NCI-H82 treated with DMSO at 0.1 percent for 48 hours (cell line): ENCODE data around the gene TTBK1.

ENCODE experiments used
- DNase-seq: peaks from one replicate; lab custom pipeline; 2025; ENCODE audit not compliant: unreplicated experiment; lab: John Stamatoyannopoulos, UW

Gene TTBK1

DNA sequence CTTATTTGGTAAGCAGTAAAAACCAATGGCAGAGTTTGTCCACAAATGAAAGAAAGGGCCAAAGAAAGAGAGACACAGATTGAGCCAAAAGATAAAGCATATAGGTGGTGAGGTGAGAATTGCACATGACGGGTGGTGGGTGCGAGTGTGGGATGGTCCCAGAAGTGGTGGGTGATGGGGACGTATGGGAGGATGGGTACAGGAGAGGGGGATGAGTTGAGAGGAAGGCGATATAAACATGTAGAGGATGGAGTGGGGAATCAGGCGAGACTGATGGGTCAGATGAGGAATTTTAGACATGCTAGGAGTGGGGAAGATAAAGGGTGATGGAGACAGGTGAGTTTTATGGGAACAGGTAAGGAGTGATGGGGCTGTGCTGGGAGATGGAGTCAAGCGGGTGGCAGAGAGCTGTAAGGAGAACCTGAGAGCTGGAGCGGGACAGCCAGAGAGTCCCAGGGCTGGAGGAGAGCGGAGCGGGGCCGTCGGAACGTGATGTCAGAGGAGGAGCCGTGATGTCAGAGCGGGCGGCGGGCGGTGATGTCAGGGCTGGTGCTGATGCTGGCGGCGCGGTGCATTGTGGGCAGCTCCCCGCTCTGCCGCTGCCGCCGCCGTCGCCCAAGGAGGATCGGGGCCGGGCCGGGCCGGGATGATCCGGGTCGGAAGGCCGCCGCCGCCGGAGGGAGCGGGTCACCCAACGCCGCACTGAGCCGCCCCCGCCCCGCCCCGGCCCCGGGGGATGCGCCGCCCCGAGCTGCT is at the start of gene TTBK1:
TTBK1 (plus strand) TSS at position 574 of the 756 bp plus-strand sequence. CDS start 3,180 bp downstream, outside the sequence.
- DNase-seq = no peak

GRCh38 chr6:43193929-43194328 is 49.4 kb upstream of the TTBK1 start:
- no peak for DNase-seq

DNA sequence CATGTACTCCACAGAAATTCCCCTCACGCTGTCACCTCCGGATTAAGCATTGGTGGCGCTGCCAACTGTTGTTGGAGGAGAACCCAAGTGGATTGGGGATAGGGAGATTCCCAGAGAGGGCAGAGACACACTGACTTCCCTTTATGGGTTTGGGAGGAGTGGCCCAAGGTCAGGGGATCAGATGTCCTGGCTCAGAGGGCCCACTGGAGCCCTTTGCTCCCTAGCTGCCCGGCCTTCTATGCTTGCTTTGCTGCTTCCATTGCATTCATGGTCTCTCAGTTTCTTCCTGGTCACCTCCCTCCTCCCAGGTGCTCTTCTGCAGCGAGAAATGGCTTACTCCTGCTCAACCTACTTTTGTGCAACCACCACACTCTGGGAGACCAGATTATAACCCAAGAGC is 46.9 kb upstream of the TTBK1 start:
- DNase-seq = no peak

GRCh38 chr6:43199912-43200311 is 43.4 kb upstream of the TTBK1 start:
- DNase-seq = no peak

GRCh38 chr6:43200541-43200940 is 42.7 kb upstream of the TTBK1 start:
- no peak for DNase-seq

GRCh38 chr6:43202451-43202850 is 40.8 kb upstream of the TTBK1 start:
- DNase-seq = no peak

DNA sequence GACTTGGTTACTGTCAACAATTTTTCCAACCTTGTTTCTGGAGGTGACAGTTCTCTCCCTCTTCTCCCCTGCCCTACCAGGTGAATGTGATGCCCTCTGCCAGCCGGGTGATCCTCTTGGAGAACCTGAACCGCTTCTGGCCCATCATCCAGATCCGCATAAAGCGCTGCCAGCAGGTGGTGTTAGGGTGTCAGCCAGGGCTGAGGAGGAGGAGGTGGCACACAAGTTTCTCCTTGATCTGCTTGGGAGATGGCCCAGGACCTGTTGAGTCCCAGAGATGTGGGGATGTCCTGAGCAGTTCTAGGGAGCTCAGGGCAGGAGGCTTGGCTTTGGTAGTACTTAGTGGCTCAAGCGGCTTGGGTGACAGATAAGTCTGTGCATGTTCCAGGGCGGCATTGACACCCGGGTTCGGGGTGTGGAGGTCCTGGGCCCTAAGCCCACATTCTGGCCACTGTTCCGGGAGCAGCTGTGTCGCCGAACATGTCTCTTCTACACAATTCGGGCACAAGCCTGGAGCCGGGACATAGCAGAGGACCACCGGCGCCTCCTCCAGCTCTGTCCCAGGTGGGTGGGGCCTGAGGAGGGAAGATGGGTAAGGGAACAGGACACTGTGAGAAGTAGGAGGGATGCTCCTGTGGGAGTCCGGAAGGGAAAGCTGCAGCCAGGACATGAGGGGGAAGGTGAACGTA is 40.1 kb upstream of the TTBK1 start:
- DNase-seq = no peak

- no peak for DNase-seq
Observed at GRCh38 chr6:43203718-43204095, 39.6 kb upstream of the TTBK1 start.

GRCh38 chr6:43204271-43205105 is 38.8 kb upstream of the TTBK1 start:
- DNase-seq = no peak

DNA sequence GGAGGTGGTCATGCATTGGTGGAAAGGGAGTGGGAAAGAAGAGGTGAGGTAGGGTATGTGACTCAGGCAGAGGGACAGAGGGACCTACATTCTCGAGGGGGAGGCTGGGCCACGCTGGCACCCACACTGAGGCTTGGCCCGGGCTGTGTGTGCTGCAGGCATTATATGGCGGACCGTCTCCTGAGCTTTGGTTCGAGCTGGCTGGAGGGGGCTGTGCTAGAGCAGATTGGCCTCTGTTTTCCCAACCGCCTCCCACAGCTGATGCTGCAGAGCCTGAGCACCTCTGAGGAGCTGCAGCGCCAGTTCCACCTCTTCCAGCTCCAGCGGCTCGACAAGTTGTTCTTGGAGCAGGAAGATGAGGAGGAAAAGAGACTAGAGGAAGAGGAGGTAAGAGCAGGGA is 37.4 kb upstream of the TTBK1 start:
- no peak for DNase-seq

DNA sequence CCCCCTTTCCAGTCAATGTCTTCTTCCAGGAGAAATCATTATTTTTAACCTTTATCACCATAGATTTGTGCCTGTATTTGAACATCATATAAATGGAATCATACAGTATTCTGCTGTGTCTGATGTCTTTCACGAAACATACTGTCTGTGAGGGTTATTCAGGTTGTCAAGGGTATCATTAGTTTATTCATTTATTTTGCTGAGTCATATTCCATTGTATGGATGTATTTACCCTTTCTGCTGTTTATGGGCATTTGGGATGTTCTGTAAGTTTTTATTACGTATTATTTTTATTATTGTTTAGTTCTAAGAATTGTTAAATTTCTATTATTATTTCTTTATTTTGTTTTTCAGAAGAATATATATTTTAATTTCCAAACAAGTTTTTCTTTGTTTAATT is 36.0 kb upstream of the TTBK1 start:
- no peak for DNase-seq

- no peak for DNase-seq
Observed at GRCh38 chr6:43211955-43212354, 31.3 kb upstream of the TTBK1 start.

- no peak for DNase-seq
Observed at GRCh38 chr6:43213431-43213830, 29.9 kb upstream of the TTBK1 start.

DNA sequence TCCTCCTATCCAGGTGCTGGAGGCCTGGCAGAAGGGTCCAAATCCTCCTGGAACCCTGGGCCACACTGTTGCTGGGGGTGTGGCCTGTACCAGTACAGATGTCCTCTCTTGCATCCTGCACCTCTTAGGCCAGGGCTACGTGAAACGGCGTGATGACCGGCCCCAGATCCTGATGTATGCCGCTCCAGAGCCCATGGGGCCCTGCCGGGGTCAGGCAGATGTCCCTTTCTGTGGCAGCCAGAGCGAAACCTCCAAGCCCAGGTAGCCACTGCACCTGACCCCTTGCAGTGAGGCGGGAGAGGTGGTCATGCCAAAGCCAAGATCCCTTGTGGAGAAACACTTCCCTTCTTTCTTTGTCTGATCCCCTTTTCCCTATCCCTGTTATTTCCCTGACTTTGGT is 28.2 kb upstream of the TTBK1 start:
- DNase-seq = no peak

DNA sequence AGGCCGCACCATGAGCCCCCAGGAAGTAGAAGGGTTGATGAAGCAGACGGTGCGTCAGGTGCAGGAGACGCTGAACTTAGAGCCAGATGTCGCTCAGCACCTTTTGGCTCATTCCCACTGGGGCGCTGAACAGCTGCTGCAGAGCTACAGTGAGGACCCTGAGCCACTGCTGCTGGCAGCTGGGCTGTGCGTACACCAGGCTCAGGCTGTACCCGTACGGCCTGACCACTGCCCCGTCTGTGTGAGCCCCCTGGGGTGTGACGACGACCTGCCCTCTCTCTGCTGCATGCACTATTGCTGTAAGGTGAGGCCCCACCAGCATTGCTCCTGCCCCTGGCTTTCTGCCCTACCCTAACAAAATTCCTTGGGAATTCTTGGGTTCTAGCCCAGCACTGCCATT is 27.1 kb upstream of the TTBK1 start:
- no peak for DNase-seq

GRCh38 chr6:43217351-43217750 is 25.9 kb upstream of the TTBK1 start:
- DNase-seq = no peak

GRCh38 chr6:43219119-43219518 is 24.2 kb upstream of the TTBK1 start:
- no peak for DNase-seq

DNA sequence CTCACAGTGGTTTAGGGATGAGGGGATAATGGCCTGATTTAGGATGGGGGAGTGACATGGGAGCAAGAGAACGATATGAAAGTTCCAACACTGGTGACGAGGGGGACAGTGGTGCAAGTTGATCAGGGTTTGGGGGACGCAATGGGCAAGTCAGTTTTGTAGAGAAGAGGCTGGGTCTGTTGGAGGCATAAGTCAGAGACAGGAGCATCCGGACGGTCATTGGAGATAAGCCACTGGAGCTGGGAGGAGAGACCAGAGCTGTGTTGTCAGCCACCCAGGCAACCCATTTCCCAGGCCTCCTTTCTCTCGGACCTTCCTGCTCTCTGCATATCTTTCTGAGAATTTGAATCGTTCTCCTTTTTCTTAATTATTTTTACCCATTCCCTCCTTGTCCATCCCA is 23.5 kb upstream of the TTBK1 start:
- no peak for DNase-seq

GRCh38 chr6:43220439-43220951 is 22.8 kb upstream of the TTBK1 start:
- DNase-seq = no peak

DNA sequence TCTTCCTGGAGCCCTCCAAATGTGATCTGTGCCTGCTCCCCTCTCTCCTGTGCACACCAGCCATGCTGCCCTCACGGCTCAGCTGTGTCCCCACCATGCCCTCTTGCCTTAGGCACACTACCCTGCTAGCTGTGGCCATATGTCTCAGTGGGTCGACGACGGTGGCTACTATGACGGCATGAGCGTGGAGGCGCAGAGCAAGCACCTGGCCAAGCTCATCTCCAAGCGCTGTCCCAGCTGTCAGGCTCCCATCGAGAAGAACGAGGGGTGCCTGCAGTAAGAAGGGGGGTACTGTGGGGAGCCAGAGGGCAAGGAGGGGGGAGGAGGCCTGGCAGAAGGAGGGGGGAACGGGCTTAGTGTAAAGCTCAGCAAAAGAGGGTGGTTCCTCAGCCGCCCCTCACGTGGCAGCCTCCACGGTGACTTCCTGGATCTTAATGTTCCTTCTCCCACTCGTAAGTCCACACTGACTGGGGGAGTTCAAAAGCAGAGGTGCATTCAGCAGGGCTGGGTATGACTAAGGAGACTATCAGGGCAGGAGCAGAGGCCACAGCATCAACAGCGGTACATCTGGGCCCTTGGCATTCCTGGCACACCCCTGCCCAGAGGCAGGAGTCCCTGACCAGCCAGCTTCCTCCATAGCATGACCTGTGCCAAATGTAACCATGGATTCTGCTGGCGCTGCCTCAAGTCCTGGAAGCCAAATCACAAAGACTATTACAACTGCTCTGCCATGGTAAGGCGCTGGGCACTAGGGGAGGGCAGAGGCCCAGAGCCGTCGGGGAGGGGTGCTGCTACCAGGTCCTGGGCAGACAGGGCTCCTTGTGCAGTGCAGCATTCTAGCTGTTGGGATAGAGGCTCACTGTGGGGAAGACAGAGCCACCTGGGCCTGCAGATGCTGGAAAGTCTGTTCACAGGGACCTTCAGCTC is 22.0 kb upstream of the TTBK1 start:
- no peak for DNase-seq
